Esophagus squamous epithelium (tissue), 4 donors: Measurements from ENCODE around the gene MRPS18B.
A peak's percentile ranks its signal among the peaks of the same experiment; 100 is the strongest.

ENCODE experiments used
- POLR2A ChIP-seq, 4 donors: fragments of 450-650 bp; IDR thresholded peaks; one replicate each; pipeline ENCODE4 v1.6.1; 2017; ENCODE audit warnings: antibody characterized with exemption in 4 of 4, mild to moderate bottlenecking in 4 of 4, moderate library complexity in 3 of 4
- TF ChIP-seq, protein P1 (sequence below), 6 experiments: fragments of 450-650 bp in 4 of 6; fragments of 200-600 bp in 2 of 6; sonication (generic) in 2 of 6; IDR thresholded peaks; one replicate each; pipeline ENCODE4 v1.5.1; 2016 to 2019; ENCODE audit warnings: antibody characterized with exemption in 6 of 6, mild to moderate bottlenecking in 4 of 6, moderate library complexity in 4 of 6

- TF ChIP-seq, protein P1, sequence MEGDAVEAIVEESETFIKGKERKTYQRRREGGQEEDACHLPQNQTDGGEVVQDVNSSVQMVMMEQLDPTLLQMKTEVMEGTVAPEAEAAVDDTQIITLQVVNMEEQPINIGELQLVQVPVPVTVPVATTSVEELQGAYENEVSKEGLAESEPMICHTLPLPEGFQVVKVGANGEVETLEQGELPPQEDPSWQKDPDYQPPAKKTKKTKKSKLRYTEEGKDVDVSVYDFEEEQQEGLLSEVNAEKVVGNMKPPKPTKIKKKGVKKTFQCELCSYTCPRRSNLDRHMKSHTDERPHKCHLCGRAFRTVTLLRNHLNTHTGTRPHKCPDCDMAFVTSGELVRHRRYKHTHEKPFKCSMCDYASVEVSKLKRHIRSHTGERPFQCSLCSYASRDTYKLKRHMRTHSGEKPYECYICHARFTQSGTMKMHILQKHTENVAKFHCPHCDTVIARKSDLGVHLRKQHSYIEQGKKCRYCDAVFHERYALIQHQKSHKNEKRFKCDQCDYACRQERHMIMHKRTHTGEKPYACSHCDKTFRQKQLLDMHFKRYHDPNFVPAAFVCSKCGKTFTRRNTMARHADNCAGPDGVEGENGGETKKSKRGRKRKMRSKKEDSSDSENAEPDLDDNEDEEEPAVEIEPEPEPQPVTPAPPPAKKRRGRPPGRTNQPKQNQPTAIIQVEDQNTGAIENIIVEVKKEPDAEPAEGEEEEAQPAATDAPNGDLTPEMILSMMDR (IDR thresholded peaks at IDR 0.05): peak in 3 of 6 experiments; percentile 8 to 33 (median 19)
- TF ChIP-seq POLR2A (IDR thresholded peaks at IDR 0.05): no peak
Observed at GRCh38 chr6:30612213-30612612, 5.4 kb upstream of the MRPS18B start.
